Astrocyte of the cerebellum (primary cell): Measurements from ENCODE around the gene ETS2.

ENCODE experiments used
- DNase-seq: peaks from one replicate; pipeline ENCODE4 v3.0.0-alpha.2; 2011; ENCODE audit warnings: low read depth
- H3K4me3 ChIP-seq: 2 replicates; pipeline ENCODE4 v1.5.1; 2011; ENCODE audit warnings: mild to moderate bottlenecking, low read depth, low read length, moderate library complexity
- CTCF ChIP-seq: IDR thresholded peaks from 2 replicates; pipeline ENCODE4 v1.5.1; 2012; ENCODE audit warnings: low read length, low read depth, moderate library complexity, mild to moderate bottlenecking; ENCODE audit errors: missing control alignments
- in situ Hi-C: cut with HindIII; loops from 2 replicates; pipeline ENCODE4 v1.10.0; 2017; ENCODE audit warnings: low sequenced_read_pairs

The ETS2 gene

GRCh38 chr21:38814126-38815059, 8.7 kb downstream of the ETS2 start:
- H3K4me3 ChIP-seq, result no peak overlapping the region
- TF ChIP-seq CTCF, result no peak
- in situ Hi-C loops, result no loop called here
- no peak for DNase-seq

GRCh38 chr21:38815060-38815405, 9.3 kb downstream of the ETS2 start:
- no peak for TF ChIP-seq CTCF
- H3K4me3 ChIP-seq, result no peak overlapping the region
- DNase-seq, result no peak
- in situ Hi-C loops, result no loop called here

GRCh38 chr21:38816400-38816977, 10.8 kb downstream of the ETS2 start:
- in situ Hi-C loops, result no loop called here
- H3K4me3 ChIP-seq, result no peak overlapping the region
- DNase-seq, result no peak
- no peak for TF ChIP-seq CTCF

- H3K4me3 ChIP-seq, result no peak overlapping the region
- no peak for DNase-seq
- no peak for TF ChIP-seq CTCF
- in situ Hi-C loops, result no loop called here
Measured at GRCh38 chr21:38817371-38818324, 11.9 kb downstream of the ETS2 start.

- TF ChIP-seq CTCF, result no peak
- in situ Hi-C loops, result no loop called here
- no peak overlapping the region for H3K4me3 ChIP-seq
- DNase-seq, result no peak
Measured at GRCh38 chr21:38818325-38818723, 12.6 kb downstream of the ETS2 start.

GRCh38 chr21:38819051-38819718, 13.5 kb downstream of the ETS2 start:
- TF ChIP-seq CTCF, result no peak
- no peak overlapping the region for H3K4me3 ChIP-seq
- no peak for DNase-seq
- in situ Hi-C loops, result no loop called here
